ENCODE measurements around the gene CFAP61.
"Not testable (repeated sequence)": the region's sequence is repeated elsewhere in the genome, so short reads cannot be mapped to it uniquely, and the experiment has no call there.

CFAP61 gene

DNA sequence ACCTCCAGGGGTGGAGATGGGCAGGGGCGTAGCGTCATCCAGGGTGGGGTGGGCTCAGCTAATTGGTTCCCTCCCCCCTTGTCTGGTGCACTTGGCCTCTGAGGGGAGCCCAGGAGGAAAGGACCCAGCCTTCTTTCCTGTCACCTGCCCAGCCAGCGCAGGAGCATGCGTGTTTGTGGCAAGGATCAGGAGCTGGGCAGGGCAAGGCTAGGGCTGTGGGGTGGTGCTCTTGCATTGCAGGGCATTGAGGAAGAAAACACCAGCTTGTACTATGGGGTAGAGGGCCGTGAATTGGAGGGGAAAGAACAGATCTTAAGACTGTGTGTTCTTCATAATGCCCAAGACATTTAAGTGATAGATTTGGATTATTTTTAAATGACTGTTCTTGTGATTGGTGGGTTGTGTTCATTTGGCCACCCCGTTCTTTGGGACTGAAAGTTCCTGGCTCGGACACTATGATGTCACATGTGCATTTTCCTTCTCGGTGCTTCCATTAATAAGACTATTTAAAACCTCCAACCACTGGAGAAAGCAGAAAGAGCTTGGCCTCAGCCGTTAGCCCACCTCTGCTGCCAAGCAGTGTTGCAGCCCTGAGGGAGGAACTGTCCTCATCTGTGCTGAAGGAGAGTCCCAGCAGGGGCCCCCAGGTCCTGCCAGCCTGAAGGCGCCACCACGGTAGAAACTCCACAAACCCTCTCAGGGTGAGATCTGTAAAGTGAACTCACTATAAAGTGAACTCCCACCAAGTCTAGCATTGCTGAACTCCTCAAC is 179.4 kb downstream of the CFAP61 start:
- no peak for ATAC-seq
- H3K27ac Mint-ChIP-seq = no peak overlapping the region

DNA sequence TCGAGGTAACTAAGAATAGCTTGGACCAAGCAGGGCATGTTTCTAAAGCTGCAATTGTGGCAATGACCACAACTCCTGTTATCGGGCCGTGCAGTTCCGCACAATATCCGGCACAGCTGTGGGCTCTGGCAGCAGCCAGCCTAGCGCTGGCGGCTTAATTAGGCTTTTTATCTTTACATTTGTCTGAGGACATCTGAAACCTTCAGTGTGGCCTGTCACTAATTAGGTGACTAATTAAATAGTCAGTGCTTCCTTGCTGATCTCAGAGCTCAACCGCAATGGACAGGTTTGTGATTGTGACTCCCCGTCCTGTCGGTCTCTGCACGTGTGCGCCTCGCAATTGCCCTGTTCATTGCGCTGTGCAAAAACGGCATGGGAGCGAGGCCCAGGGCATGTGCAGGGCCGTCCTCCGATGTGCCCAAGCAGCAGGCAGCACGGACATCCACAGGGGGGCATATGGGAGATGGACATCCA is 180.7 kb downstream of the CFAP61 start:
- no peaks in the 10 kb centered on the region for H3K9me3 Mint-ChIP-seq
- DNase-seq (ENCODE audit: low spot score in 2 of 2) (no peak), ATAC-seq (no peak)
- no peaks in the 10 kb centered on the region for H3K4me1 Mint-ChIP-seq
- no peak overlapping the region for H3K27ac Mint-ChIP-seq
- H3K36me3 Mint-ChIP-seq = no peaks in the 10 kb centered on the region
- H3K4me3 Mint-ChIP-seq = no peak overlapping the region

More for the DNA sequence above, 179.4 kb downstream of the CFAP61 start:
- Mint-ChIP-seq H3K4me3 (no peak overlapping the region), H3K9me3 (no peaks in the 10 kb centered on the region), H3K4me1 (no peaks in the 10 kb centered on the region), H3K36me3 (no peaks in the 10 kb centered on the region)
- no peak for DNase-seq (ENCODE audit: low spot score in 2 of 2)

DNA sequence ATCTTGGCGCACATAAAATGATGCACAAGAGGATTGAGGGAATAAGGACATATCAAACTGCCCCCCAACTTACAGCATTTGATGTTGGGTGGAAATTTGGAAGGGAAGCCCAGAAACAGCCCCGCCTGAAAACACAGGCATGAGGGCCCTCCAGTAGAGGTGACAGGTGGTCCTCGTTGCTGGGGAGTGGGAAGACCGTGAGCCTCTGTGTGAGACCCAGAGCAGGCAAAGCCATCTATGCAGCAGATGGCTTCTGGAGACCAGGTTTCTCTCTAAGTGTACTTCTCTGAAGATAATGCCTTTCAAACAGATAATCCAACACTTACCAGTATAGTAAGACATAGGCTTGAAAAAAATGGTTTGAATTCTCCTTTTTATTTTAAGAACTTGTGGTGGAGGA is 183.3 kb downstream of the CFAP61 start:
- Mint-ChIP-seq H3K27ac (no peak overlapping the region), H3K9me3 (no peaks in the 10 kb centered on the region), H3K4me3 (no peak overlapping the region), H3K4me1 (no peaks in the 10 kb centered on the region), H3K36me3 (no peaks in the 10 kb centered on the region)
- ATAC-seq (no peak), DNase-seq (ENCODE audit: low spot score in 2 of 2) (no peak)

DNA sequence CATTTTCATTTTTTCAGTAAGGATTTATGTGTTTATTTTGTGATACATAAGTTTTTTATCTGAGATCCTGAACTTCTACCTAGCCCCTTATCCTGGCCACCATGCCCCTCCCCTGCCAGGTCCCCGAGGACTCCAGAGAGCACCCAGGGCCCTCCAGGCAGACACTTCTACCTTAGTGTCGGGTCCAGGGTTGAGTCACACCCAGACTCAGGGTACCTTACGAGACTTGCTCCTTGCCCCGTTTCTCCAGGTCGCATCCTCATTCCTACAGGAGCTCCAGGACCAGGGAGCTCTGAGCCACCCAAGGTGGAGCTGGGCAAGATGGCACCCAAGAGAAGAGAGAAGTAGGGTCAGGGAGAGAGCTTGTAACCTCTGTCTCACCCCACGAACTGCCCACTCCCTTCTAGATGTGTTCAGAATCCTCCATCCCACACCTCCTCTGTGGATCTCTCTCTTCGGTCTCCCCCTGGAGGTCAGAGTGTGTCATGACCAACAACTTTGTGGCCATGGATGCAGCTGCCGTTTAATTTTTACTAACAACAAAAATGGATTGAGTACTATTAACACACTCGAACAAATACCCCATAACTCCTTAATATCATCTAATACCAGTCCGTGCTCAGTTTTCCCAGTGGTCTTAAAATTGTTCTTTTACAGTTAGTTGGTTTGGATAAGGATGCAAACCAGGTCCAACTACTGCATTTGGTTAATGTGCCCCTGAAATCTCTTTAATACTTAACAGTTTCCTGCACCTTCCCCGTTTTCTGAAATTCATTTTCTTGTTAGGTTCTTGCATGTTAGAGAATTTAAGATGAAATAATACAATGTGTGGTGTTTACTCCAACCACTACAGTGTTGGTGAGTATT is 185.0 kb downstream of the CFAP61 start:
- Mint-ChIP-seq H3K36me3 (no peaks in the 10 kb centered on the region), H3K4me3 (no peak overlapping the region), H3K27ac (no peak overlapping the region), H3K4me1 (no peaks in the 10 kb centered on the region), H3K9me3 (no peaks in the 10 kb centered on the region)
- ATAC-seq (peak; percentile 60), DNase-seq (ENCODE audit: low spot score in 2 of 2) (peak in 1 of 2 donors; percentile 58)

DNA sequence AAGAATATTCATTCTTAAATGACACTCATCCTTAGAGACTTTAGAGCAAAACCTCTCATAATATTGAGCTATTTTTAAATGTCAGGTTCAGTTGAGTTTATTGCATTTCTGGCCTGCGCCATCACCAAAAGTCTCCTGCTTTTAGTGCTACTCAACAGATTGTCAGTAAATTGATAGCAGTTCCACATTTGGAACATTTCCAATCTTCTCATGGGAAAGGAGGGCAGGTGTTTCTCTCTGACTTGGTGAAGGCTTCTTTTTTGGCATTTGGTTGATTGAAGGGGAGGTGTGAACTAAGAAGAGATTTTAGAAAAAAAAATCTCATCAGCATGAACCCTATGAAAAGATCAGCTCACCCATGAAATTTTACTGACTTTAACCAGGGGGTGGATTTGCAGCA is 189.6 kb downstream of the CFAP61 start:
- no peaks in the 10 kb centered on the region for H3K4me1 Mint-ChIP-seq
- H3K9me3 Mint-ChIP-seq = no peaks in the 10 kb centered on the region
- H3K4me3 Mint-ChIP-seq = no peak overlapping the region
- DNase-seq (ENCODE audit: low spot score in 2 of 2) (no peak), ATAC-seq (no peak)
- H3K36me3 Mint-ChIP-seq = no peaks in the 10 kb centered on the region
- no peak overlapping the region for H3K27ac Mint-ChIP-seq

DNA sequence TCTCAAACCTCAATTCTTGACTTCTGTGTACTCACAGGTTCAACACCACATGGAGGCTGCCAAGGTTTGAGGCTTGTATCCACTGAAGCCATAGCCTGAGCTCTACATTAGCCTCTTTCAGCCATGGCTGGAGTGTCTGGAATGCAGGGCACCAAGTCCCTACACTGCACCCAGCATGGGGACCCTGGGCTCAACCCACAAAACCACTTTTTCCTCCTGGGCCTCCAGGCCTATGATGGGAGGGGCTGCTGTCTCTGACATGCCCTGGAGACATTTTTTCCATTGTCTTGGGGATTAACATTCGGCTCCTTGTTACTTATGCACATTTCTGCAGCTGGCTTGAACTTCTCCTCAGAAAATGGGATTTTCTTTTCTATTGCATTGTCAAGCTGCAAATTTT is 192.1 kb downstream of the CFAP61 start:
- not testable (repeated sequence) for H3K4me3 Mint-ChIP-seq; H3K9me3 Mint-ChIP-seq; H3K4me1 Mint-ChIP-seq; ATAC-seq; H3K36me3 Mint-ChIP-seq; DNase-seq (ENCODE audit: low spot score in 2 of 2); H3K27ac Mint-ChIP-seq

DNA sequence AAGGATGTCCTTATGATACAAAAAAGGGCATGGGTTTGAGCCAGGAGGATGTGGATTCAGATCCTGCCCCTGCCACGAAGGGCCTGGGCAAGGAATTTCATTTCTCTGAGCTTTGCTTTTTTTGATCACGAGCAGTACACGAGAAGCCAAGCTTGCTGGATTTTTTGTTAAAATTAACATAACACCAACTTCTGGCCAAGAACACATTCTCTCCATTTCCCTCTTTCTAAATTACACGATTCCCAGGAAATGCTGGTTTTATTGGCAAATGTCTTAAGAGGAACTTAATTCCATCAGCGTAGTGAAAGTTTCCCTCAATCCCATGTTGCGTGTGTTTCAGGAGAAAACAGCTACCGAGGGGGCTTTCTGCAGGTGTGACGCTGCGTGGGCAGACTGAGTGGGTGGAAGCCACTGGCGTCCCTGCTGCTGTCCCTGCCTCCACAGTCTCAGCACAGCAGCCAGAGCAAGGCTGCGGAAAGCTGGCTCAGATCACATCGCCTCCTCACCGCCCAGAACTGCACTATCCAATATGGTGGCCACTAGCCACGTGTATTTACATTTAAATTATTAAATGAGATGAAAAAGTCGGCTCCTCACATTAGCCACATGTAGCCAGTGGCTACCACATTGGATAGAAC is 194.8 kb downstream of the CFAP61 start:
- H3K4me3 Mint-ChIP-seq = no peak overlapping the region
- no peaks in the 10 kb centered on the region for H3K9me3 Mint-ChIP-seq
- no peak overlapping the region for H3K27ac Mint-ChIP-seq
- DNase-seq (ENCODE audit: low spot score in 2 of 2) (no peak), ATAC-seq (no peak)
- no peaks in the 10 kb centered on the region for H3K36me3 Mint-ChIP-seq
- H3K4me1 Mint-ChIP-seq = no peaks in the 10 kb centered on the region

DNA sequence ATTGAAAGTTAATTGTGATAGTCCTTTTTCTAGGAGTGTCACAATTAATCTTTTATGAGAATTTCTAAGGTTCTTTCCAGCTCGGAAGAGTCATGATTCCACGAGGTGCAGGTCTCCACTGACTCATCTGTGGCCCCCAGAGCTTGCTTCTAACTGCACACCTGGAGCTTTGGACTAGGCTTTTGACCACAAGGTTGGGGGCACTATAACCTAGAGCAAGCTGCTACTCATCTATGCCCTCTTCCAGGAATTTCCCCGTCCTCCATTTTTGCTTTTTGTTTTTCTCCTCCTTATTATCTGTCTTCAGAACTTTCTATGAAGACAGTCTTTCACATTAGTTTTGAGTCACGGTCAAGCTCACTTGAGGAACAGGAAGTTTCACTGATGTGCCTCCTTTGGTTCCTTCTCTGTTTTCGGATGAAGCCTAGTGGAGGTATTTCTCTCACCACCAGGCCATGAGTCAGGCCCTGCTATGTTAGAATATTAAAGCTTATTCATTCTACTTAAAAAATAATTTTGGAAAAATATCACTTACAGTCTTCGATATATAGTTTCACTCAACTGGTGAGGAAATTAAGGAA is 196.4 kb downstream of the CFAP61 start:
- DNase-seq (ENCODE audit: low spot score in 2 of 2) = no peak
- no peak overlapping the region for H3K27ac Mint-ChIP-seq
- no peaks in the 10 kb centered on the region for H3K9me3 Mint-ChIP-seq
- H3K4me3 Mint-ChIP-seq = no peak overlapping the region
- H3K36me3 Mint-ChIP-seq = no peaks in the 10 kb centered on the region
- ATAC-seq = no peak
- H3K4me1 Mint-ChIP-seq = no peaks in the 10 kb centered on the region

DNA sequence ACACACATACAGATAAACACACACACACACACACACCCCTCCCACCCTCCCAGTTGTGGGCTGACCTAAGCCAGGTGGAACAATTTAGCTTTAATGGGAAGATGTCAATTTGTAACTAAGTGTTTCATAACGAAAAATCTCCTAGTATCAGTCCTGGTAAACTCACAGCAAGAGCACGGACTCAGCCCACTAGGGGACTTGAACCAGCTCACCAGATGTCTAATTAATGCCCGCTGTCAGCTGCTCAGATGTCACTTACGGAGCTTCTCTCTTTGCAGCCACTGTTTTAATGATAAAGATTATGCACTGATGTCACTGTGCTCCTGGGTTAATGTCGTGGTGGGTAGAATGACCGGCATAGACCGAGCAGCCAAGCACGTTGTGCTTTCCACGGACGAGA is 199.0 kb downstream of the CFAP61 start:
- no peak for DNase-seq (ENCODE audit: low spot score in 2 of 2)
- Mint-ChIP-seq H3K9me3 (no peaks in the 10 kb centered on the region), H3K4me1 (no peaks in the 10 kb centered on the region), H3K4me3 (no peak overlapping the region), H3K27ac (no peak overlapping the region), H3K36me3 (no peaks in the 10 kb centered on the region)
- ATAC-seq = no peak

DNA sequence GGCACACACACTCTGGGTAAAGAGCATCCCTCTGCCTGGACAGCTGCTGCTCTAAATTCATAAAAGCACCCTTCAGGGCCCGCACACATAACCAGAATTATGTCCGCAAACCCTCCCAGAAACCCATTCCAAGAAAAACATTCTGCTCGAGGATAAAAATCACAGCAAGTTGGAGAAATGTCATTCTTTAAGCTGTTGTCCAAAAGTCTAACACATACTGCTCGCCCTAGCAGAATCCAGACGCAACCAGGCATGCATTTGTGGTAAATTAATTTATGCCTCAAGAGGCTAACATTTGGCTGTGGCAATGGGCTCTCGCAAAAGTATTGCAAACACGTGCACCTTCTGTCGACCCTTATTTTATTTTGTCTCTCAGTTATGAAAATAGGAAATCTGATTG is 199.5 kb downstream of the CFAP61 start:
- Mint-ChIP-seq H3K36me3 (no peaks in the 10 kb centered on the region), H3K9me3 (no peaks in the 10 kb centered on the region), H3K27ac (no peak overlapping the region), H3K4me3 (no peak overlapping the region), H3K4me1 (no peaks in the 10 kb centered on the region)
- ATAC-seq = no peak
- no peak for DNase-seq (ENCODE audit: low spot score in 2 of 2)

DNA sequence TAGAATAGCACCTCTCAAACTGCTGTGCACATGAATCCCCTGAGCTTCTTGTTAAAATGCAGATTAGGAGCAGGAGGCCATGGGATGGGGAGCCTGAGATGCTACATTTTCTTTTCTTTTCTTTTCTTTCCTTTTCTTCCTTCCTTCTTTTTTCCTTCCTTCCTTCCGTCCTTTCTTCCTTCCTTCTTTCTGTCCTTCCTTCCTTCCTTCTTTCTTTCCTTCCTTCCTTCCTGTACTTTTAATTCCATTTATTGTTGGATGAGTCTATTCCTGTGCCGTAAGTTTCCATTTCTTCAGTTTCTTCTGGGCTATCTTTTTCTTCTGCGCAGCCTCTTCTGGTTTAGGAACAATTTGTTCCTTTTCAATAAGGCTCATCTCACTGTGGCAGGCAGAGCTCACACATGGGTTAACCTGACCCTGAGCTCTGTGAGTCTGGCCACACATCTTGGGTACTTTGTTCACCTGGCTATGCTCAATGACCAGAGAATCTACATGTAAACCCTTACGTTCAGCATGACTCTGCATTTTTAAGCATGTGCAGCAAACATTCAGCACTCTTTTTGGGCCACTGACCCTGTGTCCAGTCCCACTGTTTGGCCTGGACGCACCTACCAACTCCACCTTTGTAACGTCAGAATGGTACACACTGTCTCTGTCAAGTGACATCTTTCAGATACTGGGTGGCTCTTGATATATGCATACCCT is 200.9 kb downstream of the CFAP61 start:
- H3K9me3 Mint-ChIP-seq = no peaks in the 10 kb centered on the region
- no peak overlapping the region for H3K27ac Mint-ChIP-seq
- no peaks in the 10 kb centered on the region for H3K36me3 Mint-ChIP-seq
- no peaks in the 10 kb centered on the region for H3K4me1 Mint-ChIP-seq
- DNase-seq (ENCODE audit: low spot score in 2 of 2) = no peak
- no peak overlapping the region for H3K4me3 Mint-ChIP-seq
- ATAC-seq = no peak

DNA sequence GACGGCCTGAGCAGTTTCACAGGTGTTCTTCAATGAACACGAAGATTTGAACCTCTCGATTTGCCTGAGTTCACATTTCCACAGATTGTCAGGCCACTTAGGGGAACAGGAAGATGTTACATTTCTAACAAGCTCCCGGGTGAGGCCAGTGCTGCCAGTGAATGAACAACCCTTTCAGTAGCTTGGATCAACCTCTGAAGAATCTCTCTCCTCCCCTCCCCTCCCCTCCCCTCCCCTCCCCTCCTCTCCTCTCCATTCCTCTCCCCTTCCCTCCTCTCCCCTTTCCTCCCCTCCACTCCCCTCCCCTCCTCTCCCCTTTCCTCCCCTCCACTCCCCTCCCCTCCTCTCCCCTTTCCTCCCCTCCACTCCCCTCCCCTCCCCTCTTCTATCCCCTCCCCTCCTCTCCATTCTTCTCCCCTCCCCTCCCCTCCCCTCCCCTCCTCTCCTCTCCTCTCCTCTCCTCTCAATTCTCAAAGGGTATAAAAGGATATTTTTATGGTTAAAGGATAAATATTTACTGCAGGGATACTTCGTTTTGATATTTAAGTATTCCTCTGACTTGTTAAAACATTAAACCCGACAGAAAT is 201.5 kb downstream of the CFAP61 start:
- Mint-ChIP-seq H3K36me3 (no peaks in the 10 kb centered on the region), H3K9me3 (no peaks in the 10 kb centered on the region), H3K4me3 (no peak overlapping the region), H3K27ac (no peak overlapping the region), H3K4me1 (no peaks in the 10 kb centered on the region)
- ATAC-seq (no peak), DNase-seq (ENCODE audit: low spot score in 2 of 2) (no peak)

DNA sequence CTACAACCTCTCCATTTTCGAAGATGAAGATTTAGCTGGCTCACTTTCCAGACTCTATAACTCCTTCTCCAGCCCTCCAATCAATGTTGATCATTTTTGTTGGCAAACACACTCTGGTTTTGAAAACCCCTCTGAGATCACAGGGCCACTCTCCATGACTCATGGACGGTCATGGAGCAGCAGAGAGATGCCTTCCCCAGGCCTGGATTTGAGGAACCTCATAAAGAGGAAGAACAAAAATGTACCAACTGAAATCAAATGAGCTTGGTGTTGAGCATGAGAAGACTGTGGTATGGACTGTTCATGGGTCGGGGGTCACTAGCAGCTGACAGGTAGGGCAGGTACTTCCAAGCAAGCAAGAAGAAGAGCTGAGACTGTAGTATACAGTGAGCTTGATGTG is 202.8 kb downstream of the CFAP61 start:
- DNase-seq (ENCODE audit: low spot score in 2 of 2) = no peak
- no peaks in the 10 kb centered on the region for H3K9me3 Mint-ChIP-seq
- no peak overlapping the region for H3K4me3 Mint-ChIP-seq
- no peaks in the 10 kb centered on the region for H3K4me1 Mint-ChIP-seq
- no peak overlapping the region for H3K27ac Mint-ChIP-seq
- H3K36me3 Mint-ChIP-seq = no peaks in the 10 kb centered on the region
- no peak for ATAC-seq

DNA sequence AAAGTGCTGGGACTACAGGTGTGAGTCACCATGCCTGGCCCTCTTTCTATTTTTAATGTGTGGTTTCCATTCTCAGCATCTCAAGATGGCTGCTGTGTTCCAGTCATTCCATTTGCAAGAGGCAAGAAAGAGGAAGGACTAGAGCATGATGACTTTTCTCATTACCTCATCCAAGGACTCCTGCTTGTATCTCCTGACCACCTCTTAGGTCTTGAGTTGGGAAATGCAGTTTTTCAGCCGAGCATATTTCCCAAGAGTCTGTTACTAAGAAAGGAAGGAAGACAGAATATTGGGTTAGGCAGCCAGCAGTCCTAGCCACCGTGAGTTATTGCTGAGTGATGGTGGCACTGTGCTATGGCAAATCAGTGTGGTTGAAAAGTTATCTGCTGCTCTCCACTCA is 207.2 kb downstream of the CFAP61 start:
- Mint-ChIP-seq H3K4me1 (no peaks in the 10 kb centered on the region), H3K36me3 (no peaks in the 10 kb centered on the region), H3K27ac (no peak overlapping the region), H3K9me3 (no peaks in the 10 kb centered on the region), H3K4me3 (no peak overlapping the region)
- ATAC-seq (no peak), DNase-seq (ENCODE audit: low spot score in 2 of 2) (no peak)
